HCT116 (cell line): Measurements from ENCODE around the gene GMPPA. TPM values are rescaled to one million over a fixed set of nuclear protein-coding genes. Genes with fewer than 3 reads are reported as not detected.

Experiments
- ATAC-seq: fragments of 200-7000 bp; cut with Tn5 transposase; 2 replicates; pipeline ENCODE4 v1.9.1; 2020; ENCODE audit warnings: mild to moderate bottlenecking, moderate library complexity
- BruUV-seq: library from RNA; stranded (reverse); fragments of 400-500 nt; replicated peaks from 2 replicates; lab custom pipeline; 2021; lab: Mats Ljungman, UMichigan
- CTCF ChIA-PET: fragments of 300-600 bp; sonication (Branson Sonifier 250); formaldehyde crosslinking; loops from one replicate; lab custom pipeline; 2021; ENCODE audit warnings: antibody characterized with exemption; lab: Charles Lee
- POLR2A ChIA-PET: fragments of 300-600, 350-600 bp; sonication (Branson Sonifier 250); formaldehyde crosslinking; loops from one replicate; lab custom pipeline; 2021; ENCODE audit warnings: antibody characterized with exemption; lab: Charles Lee
- RAD21 ChIA-PET, 2 experiments: fragments of 300-600 bp; sonication (Branson Sonifier 250); formaldehyde crosslinking; loops; one replicate each; lab custom pipeline; 2023; ENCODE audit warnings: low total read pairs in 2 of 2; ENCODE audit not compliant: uncharacterized antibody in 2 of 2, unreplicated experiment in 2 of 2, low non-redundant PET in 1 of 2; lab: Charles Lee
- DNase-seq: peaks from one replicate; pipeline ENCODE4 v3.0.0-alpha.2; 2010; ENCODE audit warnings: low read depth, low spot score
- H2AFZ ChIP-seq: fragments of 200-600 bp; shearing (Covaris generic), sonication (generic); 2 replicates; pipeline ENCODE4 v1.6.1; 2017; ENCODE audit warnings: low read depth, mixed run types, mixed read lengths, antibody characterized with exemption, low read length; ENCODE audit not compliant: poor library complexity, severe bottlenecking
- H3K27ac ChIP-seq: 2 replicates; pipeline ENCODE4 v1.5.1; 2012; ENCODE audit warnings: low read depth, low read length
- H3K27me3 ChIP-seq: fragments of 200-600 bp; sonication (generic); 2 replicates; pipeline ENCODE4 v1.6.1; 2016; ENCODE audit warnings: mixed run types, low read length, mixed read lengths; ENCODE audit not compliant: insufficient read depth
- H3K36me3 ChIP-seq, 2 experiments: fragments of 200-500 bp in 1 of 2; fragments of 200-600 bp in 1 of 2; sonication (Bioruptor generic) in 1 of 2; sonication (generic) in 1 of 2; 2 replicates each; pipeline versions ENCODE4 v1.5.1 to v1.6.1; 2014 to 2016; ENCODE audit warnings: low read length in 2 of 2, inconsistent platforms in 1 of 2, mixed read lengths in 1 of 2, mixed run types in 1 of 2; ENCODE audit not compliant: insufficient read depth in 2 of 2, control insufficient read depth in 1 of 2
- H3K4me1 ChIP-seq, 2 experiments: fragments of 200-600 bp in 1 of 2; sonication (generic) in 1 of 2; 2 replicates each; pipeline versions ENCODE4 v1.5.1 to v1.6.1; 2012 to 2017; ENCODE audit warnings: low read length in 2 of 2, inconsistent platforms in 1 of 2, mild to moderate bottlenecking in 1 of 2, mixed read lengths in 1 of 2, mixed run types in 1 of 2, moderate library complexity in 1 of 2; ENCODE audit not compliant: insufficient read depth in 2 of 2, control insufficient read depth in 1 of 2
- H3K4me2 ChIP-seq: fragments of 200-600 bp; sonication (generic); 2 replicates; pipeline ENCODE4 v1.6.1; 2017; ENCODE audit warnings: mixed run types, low read length, mixed read lengths
- H3K4me3 ChIP-seq, 2 experiments: fragments of 200-600 bp in 1 of 2; sonication (generic) in 1 of 2; replicated peaks in 1 of 2; 2 replicates each; pipeline ENCODE4 v1.5.1; 2011 to 2016; ENCODE audit warnings: low read length in 2 of 2, control low read depth in 1 of 2, low read depth in 1 of 2, mild to moderate bottlenecking in 1 of 2, mixed read lengths in 1 of 2, mixed run types in 1 of 2
- H3K79me2 ChIP-seq: fragments of 200-600 bp; sonication (generic); 2 replicates; pipeline ENCODE4 v1.6.1; 2017; ENCODE audit warnings: mild to moderate bottlenecking, mixed run types, low read length, moderate library complexity, mixed read lengths; ENCODE audit not compliant: insufficient read depth
- H3K9ac ChIP-seq: fragments of 200-600 bp; sonication (generic); 2 replicates; pipeline ENCODE4 v1.6.1; 2016; ENCODE audit warnings: low read length, mixed read lengths
- H3K9me2 ChIP-seq: fragments of 200-600 bp; sonication (generic), shearing (Covaris generic); 2 replicates; pipeline ENCODE4 v1.6.1; 2017; ENCODE audit warnings: mixed run types, mild to moderate bottlenecking, moderate library complexity; ENCODE audit not compliant: insufficient read depth
- H3K9me3 ChIP-seq, 2 experiments: fragments of 200-500 bp in 1 of 2; fragments of 200-600 bp in 1 of 2; sonication (Bioruptor generic) in 1 of 2; sonication (generic) in 1 of 2; 2 replicates each; pipeline ENCODE4 v1.6.1; 2014 to 2017; ENCODE audit warnings: low read length in 2 of 2, mixed read lengths in 2 of 2, inconsistent platforms in 1 of 2, low read depth in 1 of 2, mild to moderate bottlenecking in 1 of 2, mixed run types in 1 of 2, moderate library complexity in 1 of 2; ENCODE audit not compliant: control insufficient read depth in 1 of 2, insufficient read depth in 1 of 2
- H4K20me1 ChIP-seq: fragments of 200-600 bp; sonication (generic), shearing (Covaris generic); 2 replicates; pipeline ENCODE4 v1.6.1; 2017; ENCODE audit warnings: mixed run types, mild to moderate bottlenecking, moderate library complexity; ENCODE audit not compliant: insufficient read depth
- CBX3 ChIP-seq: IDR thresholded peaks from 2 replicates; pipeline ENCODE4 v1.6.1; 2012; ENCODE audit warnings: low read depth
- CEBPB ChIP-seq: IDR thresholded peaks from 2 replicates; pipeline ENCODE4 v1.6.1; 2012; ENCODE audit warnings: low read depth
- EZH2 ChIP-seq: fragments of 200-600 bp; sonication (generic); IDR thresholded peaks from 2 replicates; pipeline ENCODE4 v1.6.1; 2017; ENCODE audit warnings: antibody characterized with exemption, mixed run types
- FOSL1 ChIP-seq: IDR thresholded peaks from 2 replicates; pipeline ENCODE4 v1.6.1; 2012; ENCODE audit warnings: low read depth
- JUND ChIP-seq: IDR thresholded peaks from 2 replicates; pipeline ENCODE4 v1.6.1; 2012
- POLR2A ChIP-seq: IDR thresholded peaks from 2 replicates; pipeline ENCODE4 v1.7.0; 2011; ENCODE audit warnings: borderline replicate concordance; ENCODE audit not compliant: insufficient read depth, insufficient read length; ENCODE audit errors: extremely low read depth
- POLR2AphosphoS5 ChIP-seq: IDR thresholded peaks from 2 replicates; pipeline ENCODE4 v1.6.1; 2011; ENCODE audit warnings: mild to moderate bottlenecking, low read depth, low read length, moderate library complexity
- SP1 ChIP-seq: IDR thresholded peaks from 2 replicates; pipeline ENCODE4 v1.6.1; 2012; ENCODE audit warnings: low read depth
- intact Hi-C: fragments of 100-400 bp; cut with micrococcal nuclease; formaldehyde crosslinking; loops from 2 replicates; pipeline ENCODE4 v1.10.0; 2022
- total RNA-seq: library from RNA; stranded (reverse); gene quantifications from one replicate; pipeline ENCODE4 v1.2.1, GENCODE V29; 2021; ENCODE audit not compliant: unreplicated experiment

Gene GMPPA
- total RNA-seq, 1 experiment from 2014 or later = 71.8 TPM

GRCh38 chr2:219493086-219493485, 5.6 kb upstream of the GMPPA start:
- Histone ChIP-seq H3K27me3 (no peaks in the 10 kb centered on the region), H3K4me3 (no peak overlapping the region), H3K79me2 (no peaks in the 10 kb centered on the region), H3K9me2 (no peaks in the 10 kb centered on the region), H3K27ac (no peak overlapping the region), H3K4me1 (peaks cover 14 to 22% of the 10 kb centered on the region in 2 experiments), H3K9ac (no peak overlapping the region), H3K4me2 (no peak overlapping the region), H3K9me3 (no peaks in the 10 kb centered on the region), H4K20me1 (no peaks in the 10 kb centered on the region), H2AFZ (no peak overlapping the region), H3K36me3 (no peaks in the 10 kb centered on the region)
- DNase-seq (no peak), ATAC-seq (no peak)
- POLR2A ChIA-PET = no interaction called here
- RAD21 ChIA-PET = interaction anchor here in 1 of 2 experiments (0.7 kb wide), 1 partner anchor 37 kb away, joined by 3 read pairs; no protein-coding TSS in a partner anchor
- no peak for TF ChIP-seq EZH2
- TF ChIP-seq CBX3 = no peak
- TF ChIP-seq FOSL1 = no peak
- no peak for TF ChIP-seq CEBPB
- TF ChIP-seq SP1 = no peak
- intact Hi-C loops = no loop called here
- CTCF ChIA-PET = interaction anchor here (4.2 kb wide), 1 partner anchor 35 kb away, joined by 103 read pairs; no protein-coding TSS in a partner anchor
- BruUV-seq = no TSS peak

DNA sequence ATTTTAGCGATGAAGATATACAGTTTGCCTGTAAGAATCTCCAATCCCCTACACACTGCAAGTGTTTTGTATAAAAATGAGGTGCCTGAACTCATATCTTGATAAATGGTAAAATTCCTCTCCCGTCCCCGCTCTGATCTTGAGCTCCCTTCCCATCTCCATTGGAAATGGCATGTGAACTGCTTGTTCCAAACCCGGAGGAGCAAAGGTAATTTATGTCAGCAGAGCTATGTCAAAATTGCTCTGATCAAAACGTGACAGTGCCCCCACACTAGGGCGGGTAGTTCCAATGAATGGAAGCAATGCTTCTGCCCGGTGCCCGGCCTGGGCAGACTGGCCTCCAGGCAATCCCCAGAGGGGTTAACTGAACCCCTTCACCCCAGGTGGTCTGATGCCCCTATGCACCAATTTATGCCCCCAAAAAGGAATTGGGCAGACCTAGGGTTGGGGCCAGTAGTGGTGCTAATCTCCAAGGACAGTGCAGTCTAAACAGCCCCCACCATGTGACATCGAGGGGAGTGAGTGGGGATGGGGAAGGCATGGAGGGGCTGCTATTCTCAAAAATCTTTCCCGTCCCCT, 3.6 kb upstream of the GMPPA start:
- H2AFZ ChIP-seq = no peak overlapping the region
- intact Hi-C loops = loop anchor here (1.0 to 2.0 kb wide), 2 partner anchors 18 to 35 kb away; no protein-coding TSS in a partner anchor
- TF ChIP-seq POLR2A = no peak
- no peak; the same call in 1 of the 2 replicates for TF ChIP-seq POLR2AphosphoS5
- TF ChIP-seq CEBPB = no peak
- TF ChIP-seq JUND = no peak
- no peaks in the 10 kb centered on the region for H3K36me3 ChIP-seq
- DNase-seq (no peak), ATAC-seq (no peak)
- RAD21 ChIA-PET = interaction anchor here (1.0 to 1.5 kb wide), 3 partner anchors 27 to 35 kb away, joined by 3 to 18 read pairs (median 12); no protein-coding TSS in a partner anchor
- CTCF ChIA-PET = interaction anchor here (0.6 to 4.2 kb wide), 25 partner anchors 8 to 232 kb away, joined by 3 to 103 read pairs (median 6); partner anchors contain the start of genes DNPEP and STK11IP
- POLR2A ChIA-PET = interaction anchor here (1.0 kb wide), 1 partner anchor 35 kb away, joined by 9 read pairs; no protein-coding TSS in a partner anchor
- H3K27me3 ChIP-seq = no peaks in the 10 kb centered on the region
- H3K4me1 ChIP-seq = peaks cover 19 to 34% of the 10 kb centered on the region in 2 experiments
- no TSS peak for BruUV-seq
- no peak overlapping the region for H3K27ac ChIP-seq
- H3K9me2 ChIP-seq = no peaks in the 10 kb centered on the region
- peak overlapping the region; percentile 45; the same call in 1 of the 2 replicates for H3K4me2 ChIP-seq
- H3K4me3 ChIP-seq = no peak overlapping the region
- H3K9me3 ChIP-seq = no peaks in the 10 kb centered on the region
- no peaks in the 10 kb centered on the region for H4K20me1 ChIP-seq
- peaks cover 12% of the 10 kb centered on the region for H3K79me2 ChIP-seq
- H3K9ac ChIP-seq = no peak overlapping the region
